Parietal lobe (tissue), 2 donors: Measurements from ENCODE around the gene CUL1. TPM values are rescaled to one million over a fixed set of nuclear protein-coding genes. Genes with fewer than 3 reads are reported as not detected.

ENCODE experiments used
- small RNA-seq: library from RNA; depleted of rRNA; stranded (forward); fragments of <200 nt; gene quantifications from one replicate; pipeline ENCODE3, GENCODE V24; 2014; ENCODE audit warnings: low replicate concordance
- total RNA-seq: library from RNA; depleted of rRNA; stranded (reverse); fragments of >200 nt; gene quantifications from one replicate; pipeline ENCODE4 v1.2.3, GENCODE V29; 2014

CUL1 gene
- 62.0 TPM for total RNA-seq

DNA sequence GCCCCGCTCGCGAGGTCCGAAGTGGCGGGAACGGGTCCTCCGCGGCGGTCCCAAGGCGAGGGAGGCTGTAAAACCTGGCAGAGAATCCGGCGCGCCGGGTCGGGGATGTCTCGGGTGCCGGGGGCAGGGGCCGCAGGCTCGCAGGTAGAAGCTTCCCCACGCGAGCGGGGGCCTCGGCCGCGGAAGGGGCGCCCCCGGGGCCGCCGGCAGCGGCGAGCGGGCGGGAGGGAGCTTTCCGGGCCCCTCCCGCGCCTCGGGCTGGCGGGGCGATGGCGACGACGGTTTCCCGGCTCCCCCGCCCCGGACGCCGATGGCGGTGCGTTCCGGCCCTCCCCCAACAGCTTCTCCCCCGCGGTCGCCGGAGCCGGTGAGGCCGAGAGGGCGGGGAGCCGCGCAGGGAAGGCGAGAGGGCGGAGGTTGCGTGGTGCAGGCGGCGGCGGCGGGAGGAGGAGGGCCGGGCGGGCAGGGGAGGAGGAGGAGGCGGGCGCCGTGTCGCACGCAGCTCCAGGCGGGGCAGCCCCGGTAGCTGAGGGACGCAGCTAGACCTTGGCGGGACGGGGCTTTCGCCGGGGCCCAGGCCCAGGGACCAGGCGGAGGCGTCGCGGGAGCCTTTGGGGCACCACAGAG is at the start of gene CUL1:
Gene CUL1, plus strand, starts transcription at position 507 of the 627 bp plus-strand sequence. CDS start 31,220 bp downstream, outside the sequence.

Small RNAs within 50 kb of the gene (small RNA-seq; reads per million reads assigned to genes)
- gene RNU7-20P = not detected

Other genes with a start within 250 kb of the CUL1 start
- not detected for gene C7orf33, start 108.1 kb upstream of the CUL1 start, total RNA-seq
- gene EZH2, start 185.4 kb downstream of the CUL1 start, total RNA-seq = 43.5 TPM